T-helper 1 cell treated with Interleukin-12 subunit alpha and Interleukin-12 subunit beta and Interleukin-4 antibody, amounts not matched to agents 30 μg/mL and 1 μg/mL, for 36 hours (primary cell): Measurements from ENCODE around the gene IQCK.
A peak's percentile ranks its signal among the peaks of the same experiment; 100 is the strongest.
"Not testable (repeated sequence)": the region's sequence is repeated elsewhere in the genome, so short reads cannot be mapped to it uniquely, and the experiment has no call there.

Experiments used
- H3K27ac Mint-ChIP-seq: one replicate; pipeline ENCODE4 v1.8.0; 2021; ENCODE audit warnings: mild to moderate bottlenecking, mixed read lengths
- H3K27me3 Mint-ChIP-seq: one replicate; pipeline ENCODE4 v1.8.0; 2021; ENCODE audit warnings: low read depth, mixed read lengths
- H3K36me3 Mint-ChIP-seq: one replicate; pipeline ENCODE4 v1.8.0; 2021; ENCODE audit warnings: low read depth, mixed read lengths
- H3K4me1 Mint-ChIP-seq: one replicate; pipeline ENCODE4 v1.8.0; 2021; ENCODE audit warnings: low read depth, mixed read lengths
- H3K4me3 Mint-ChIP-seq: one replicate; pipeline ENCODE4 v1.8.0; 2021; ENCODE audit warnings: mild to moderate bottlenecking, moderate library complexity, mixed read lengths
- H3K9me3 Mint-ChIP-seq: one replicate; pipeline ENCODE4 v1.8.0; 2021; ENCODE audit warnings: mixed read lengths

Gene IQCK

DNA sequence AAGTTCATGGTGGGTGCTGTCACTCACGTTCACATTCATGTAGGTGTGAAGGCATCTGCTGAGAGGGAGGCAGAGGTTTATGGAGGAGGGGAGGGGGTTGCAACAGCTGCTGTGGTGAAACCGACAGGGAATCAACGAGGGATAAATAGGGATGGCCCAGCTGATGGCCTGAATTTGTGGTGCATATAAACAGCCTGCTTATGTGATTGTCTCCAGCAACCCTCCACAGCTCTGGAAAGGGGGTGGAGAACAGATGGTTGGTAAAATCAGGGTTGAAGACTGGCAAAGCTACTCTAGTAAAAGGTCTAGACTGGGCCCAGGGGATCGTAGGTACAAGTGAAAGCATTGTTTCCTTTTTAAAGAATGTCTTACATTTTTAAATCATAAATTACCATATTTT, 53.7 kb downstream of the IQCK start:
- no peaks in the 10 kb centered on the region for H3K36me3 Mint-ChIP-seq
- no peak overlapping the region for H3K4me3 Mint-ChIP-seq
- H3K9me3 Mint-ChIP-seq, result peaks cover 8% of the 10 kb centered on the region
- no peak overlapping the region for H3K27ac Mint-ChIP-seq
- no peaks in the 10 kb centered on the region for H3K4me1 Mint-ChIP-seq
- H3K27me3 Mint-ChIP-seq, result peaks cover 6% of the 10 kb centered on the region

DNA sequence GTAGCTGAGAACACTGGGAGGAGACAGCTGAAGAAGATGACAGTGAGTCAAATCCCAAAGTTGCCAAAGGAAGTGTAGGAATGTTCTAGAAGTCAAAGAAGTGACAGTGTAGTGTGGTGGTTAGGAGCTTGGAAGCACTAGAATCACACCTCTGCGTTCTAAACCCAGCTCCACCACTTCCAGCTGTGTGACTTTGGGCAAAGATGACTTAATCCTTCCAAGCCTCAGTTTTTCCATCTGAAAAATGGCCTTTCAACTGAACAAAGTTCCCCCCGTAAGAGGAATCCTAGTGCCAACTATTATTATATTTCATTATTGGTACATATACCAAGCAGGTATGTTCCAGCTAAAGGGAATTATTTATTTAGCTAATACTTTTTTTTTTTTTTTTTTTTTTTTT, 56.0 kb downstream of the IQCK start:
- H3K4me3 Mint-ChIP-seq, result no peak overlapping the region
- H3K27me3 Mint-ChIP-seq, result peaks cover 6% of the 10 kb centered on the region
- H3K4me1 Mint-ChIP-seq, result peaks cover 4% of the 10 kb centered on the region
- peaks cover 8% of the 10 kb centered on the region for H3K9me3 Mint-ChIP-seq
- H3K36me3 Mint-ChIP-seq, result no peaks in the 10 kb centered on the region
- no peak overlapping the region for H3K27ac Mint-ChIP-seq

DNA sequence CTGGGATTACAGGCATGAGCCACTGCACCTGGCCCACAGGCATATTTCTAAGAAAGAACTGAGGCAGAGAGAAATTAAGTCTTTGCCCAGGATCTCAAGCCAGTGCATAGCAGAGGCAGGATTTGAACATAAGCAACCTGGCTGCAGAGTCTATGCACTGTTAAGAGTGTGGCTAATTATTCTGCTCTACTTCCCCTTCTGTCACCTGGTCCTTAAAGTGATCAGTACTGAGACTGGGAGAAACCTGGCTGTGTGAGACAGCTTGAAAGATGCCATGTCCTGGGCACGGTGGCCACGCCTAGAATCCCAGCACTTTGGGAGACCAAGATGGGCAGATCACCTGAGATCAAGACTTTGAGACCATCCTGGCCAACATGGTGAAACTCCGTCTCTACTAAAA, 58.1 kb downstream of the IQCK start:
- H3K27ac Mint-ChIP-seq, result no peak overlapping the region

DNA sequence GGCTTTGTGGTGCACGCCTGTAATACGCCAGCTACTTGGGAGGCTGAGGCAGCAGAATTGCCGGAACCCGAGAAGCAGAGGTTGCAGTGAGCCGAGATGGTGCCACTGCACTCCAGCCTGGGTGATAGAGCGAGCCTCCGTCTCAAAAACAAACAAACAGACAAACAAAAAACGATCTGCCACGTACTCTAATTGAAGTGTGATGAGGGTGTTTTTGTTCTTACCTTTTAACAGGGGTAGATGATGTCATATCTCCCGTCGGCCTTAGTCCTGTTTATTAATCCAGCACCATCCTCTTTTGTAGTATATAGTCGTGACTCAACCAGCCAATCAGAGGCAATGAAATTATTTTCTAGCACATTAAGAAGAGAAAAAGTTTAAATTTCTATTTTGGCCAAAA, 58.5 kb downstream of the IQCK start:
- no peaks in the 10 kb centered on the region for H3K36me3 Mint-ChIP-seq

More for the DNA sequence above, 58.1 kb downstream of the IQCK start:
- Mint-ChIP-seq H3K4me1 (peaks cover 4% of the 10 kb centered on the region), H3K4me3 (no peak overlapping the region), H3K36me3 (no peaks in the 10 kb centered on the region), H3K9me3 (no peaks in the 10 kb centered on the region), H3K27me3 (no peaks in the 10 kb centered on the region)

DNA sequence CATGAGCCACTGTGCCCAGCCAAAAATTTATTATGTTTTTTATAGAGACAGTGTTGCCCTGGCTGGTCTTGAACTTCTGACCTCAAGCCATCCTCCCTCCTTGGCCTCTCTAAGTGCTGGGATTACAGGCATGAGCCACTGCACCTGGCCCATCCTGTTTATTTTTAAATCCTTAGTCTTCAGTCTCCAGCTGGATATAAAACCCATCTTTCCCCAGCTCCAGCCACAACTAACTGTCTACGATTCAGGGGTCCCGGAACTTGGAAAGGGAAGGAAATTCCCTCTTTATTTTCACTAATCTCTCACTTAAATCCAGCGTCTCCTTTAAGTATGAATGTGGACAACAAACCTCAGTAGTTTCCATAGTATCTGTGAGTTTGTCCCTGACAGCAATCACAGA, 62.2 kb downstream of the IQCK start:
- H3K36me3 Mint-ChIP-seq, result no peaks in the 10 kb centered on the region
- no peaks in the 10 kb centered on the region for H3K9me3 Mint-ChIP-seq
- H3K27ac Mint-ChIP-seq, result no peak overlapping the region
- peaks cover 4% of the 10 kb centered on the region for H3K4me1 Mint-ChIP-seq
- no peak overlapping the region for H3K4me3 Mint-ChIP-seq
- no peaks in the 10 kb centered on the region for H3K27me3 Mint-ChIP-seq

More for the DNA sequence above, 58.5 kb downstream of the IQCK start:
- H3K4me1 Mint-ChIP-seq, result peaks cover 4% of the 10 kb centered on the region
- H3K27ac Mint-ChIP-seq, result no peak overlapping the region
- H3K9me3 Mint-ChIP-seq, result no peaks in the 10 kb centered on the region
- no peaks in the 10 kb centered on the region for H3K27me3 Mint-ChIP-seq
- H3K4me3 Mint-ChIP-seq, result no peak overlapping the region

DNA sequence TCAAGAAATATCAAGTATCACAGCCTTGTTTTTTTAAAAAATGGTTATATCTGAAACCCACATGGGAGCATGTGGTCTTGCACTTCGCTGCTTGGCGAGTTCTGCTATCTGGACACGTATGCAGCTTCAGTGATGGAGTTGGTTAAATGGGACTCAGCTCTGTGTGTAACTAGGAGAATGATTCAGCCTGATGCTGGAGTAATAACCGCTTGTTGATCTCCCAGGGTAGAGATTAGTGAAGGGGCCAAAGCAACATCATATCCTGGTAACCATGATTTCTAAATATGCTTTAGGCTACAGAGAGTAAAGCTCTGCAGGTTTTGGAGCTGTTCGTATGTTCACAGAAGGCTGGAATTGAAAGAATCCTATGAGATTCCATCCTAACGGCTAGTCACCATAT, 63.2 kb downstream of the IQCK start:
- H3K9me3 Mint-ChIP-seq, result no peaks in the 10 kb centered on the region

DNA sequence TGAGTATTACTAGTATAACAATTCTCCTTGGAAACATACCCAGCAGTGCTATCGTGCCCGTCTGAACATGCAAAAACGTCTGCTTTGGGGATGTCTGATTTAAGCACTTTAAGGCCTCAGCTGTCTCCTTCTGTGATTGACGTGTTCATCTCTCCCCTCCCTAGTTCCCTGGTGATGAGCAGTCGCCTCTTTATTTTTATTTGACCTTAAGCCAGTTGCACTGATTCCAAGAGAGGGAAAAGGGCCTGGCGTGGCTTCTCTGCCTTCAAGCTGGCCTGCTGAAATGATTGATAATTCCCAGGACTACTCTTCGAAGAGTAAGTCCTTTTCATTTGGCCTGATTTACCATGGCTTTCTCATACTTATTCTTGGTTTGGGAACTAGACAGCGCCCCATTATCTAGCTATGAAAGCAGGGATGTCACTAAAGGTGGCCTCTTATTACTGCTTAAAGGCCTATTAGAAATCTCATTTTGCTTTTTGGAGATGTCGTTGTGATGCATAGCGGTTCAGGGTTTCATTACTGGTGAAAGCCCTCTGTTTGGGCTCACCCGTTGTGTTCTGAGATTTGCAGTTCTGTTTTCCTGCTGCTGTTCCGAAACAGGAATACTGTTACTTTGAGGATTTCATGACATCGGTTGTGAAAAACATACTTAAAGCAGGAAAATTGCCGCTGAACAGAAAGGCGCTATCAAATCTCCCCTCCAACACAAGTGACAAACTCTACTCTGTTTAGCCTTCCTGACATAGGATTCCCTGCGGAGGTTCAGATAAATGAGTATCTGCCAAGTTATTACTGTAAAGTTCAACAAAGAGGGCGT, 65.5 kb downstream of the IQCK start:
- Mint-ChIP-seq H3K27ac (no peak overlapping the region), H3K27me3 (no peaks in the 10 kb centered on the region), H3K36me3 (no peaks in the 10 kb centered on the region), H3K9me3 (no peaks in the 10 kb centered on the region), H3K4me1 (no peaks in the 10 kb centered on the region), H3K4me3 (no peak overlapping the region)

More for the DNA sequence above, 63.2 kb downstream of the IQCK start:
- Mint-ChIP-seq H3K27ac (no peak overlapping the region), H3K36me3 (no peaks in the 10 kb centered on the region), H3K4me3 (no peak overlapping the region), H3K27me3 (no peaks in the 10 kb centered on the region), H3K4me1 (peaks cover 4% of the 10 kb centered on the region)

DNA sequence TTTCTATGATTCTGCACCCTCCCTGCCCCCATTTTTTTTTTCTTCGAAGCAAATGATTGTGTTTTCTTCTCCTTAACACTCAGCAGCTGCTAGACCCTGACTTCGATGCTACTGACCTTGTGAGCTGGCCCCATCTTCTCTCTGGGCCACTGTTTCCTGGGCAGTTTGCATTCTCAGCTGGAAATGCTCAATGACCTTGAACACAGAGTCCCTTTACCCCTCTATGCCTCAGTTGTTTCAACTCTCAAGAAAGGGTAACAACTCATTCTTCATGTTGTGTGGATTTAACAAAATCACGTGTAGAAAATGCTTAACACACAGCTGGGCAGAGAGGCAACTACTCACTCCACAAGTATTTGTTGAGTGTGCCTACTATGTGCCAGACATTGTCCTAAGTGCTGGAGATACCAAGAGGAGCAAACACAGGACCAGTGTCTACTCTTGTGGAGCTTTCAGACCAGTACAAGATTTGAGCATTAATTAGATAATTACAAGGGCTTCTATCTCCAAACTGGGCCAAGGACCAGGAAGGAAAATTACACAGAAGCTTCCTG, 66.2 kb downstream of the IQCK start:
- no peak overlapping the region for H3K27ac Mint-ChIP-seq
- no peaks in the 10 kb centered on the region for H3K27me3 Mint-ChIP-seq
- no peaks in the 10 kb centered on the region for H3K36me3 Mint-ChIP-seq
- no peaks in the 10 kb centered on the region for H3K9me3 Mint-ChIP-seq
- H3K4me3 Mint-ChIP-seq, result no peak overlapping the region
- no peaks in the 10 kb centered on the region for H3K4me1 Mint-ChIP-seq

DNA sequence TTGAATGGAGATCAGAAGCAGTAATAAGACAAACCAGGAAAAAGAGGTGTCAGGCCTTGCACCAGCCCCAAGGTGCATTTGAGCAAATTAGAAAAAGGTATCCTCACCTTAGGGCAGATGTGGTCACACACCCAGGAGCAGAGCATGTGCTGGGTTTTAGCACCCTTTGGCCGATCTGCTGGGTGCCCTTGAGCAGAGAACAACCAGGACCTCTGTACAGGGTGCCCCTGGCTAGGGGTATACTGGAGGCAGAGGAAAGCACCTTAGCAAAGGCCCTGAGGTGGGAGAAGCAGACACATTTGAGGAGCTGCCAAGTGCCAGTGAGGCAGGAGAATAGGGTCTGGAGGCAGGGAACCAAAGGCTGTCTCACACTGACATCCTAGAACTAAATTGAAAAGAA, 67.0 kb downstream of the IQCK start:
- H3K4me3 Mint-ChIP-seq, result no peak overlapping the region
- no peaks in the 10 kb centered on the region for H3K36me3 Mint-ChIP-seq
- no peaks in the 10 kb centered on the region for H3K4me1 Mint-ChIP-seq
- no peaks in the 10 kb centered on the region for H3K27me3 Mint-ChIP-seq
- H3K27ac Mint-ChIP-seq, result no peak overlapping the region
- no peaks in the 10 kb centered on the region for H3K9me3 Mint-ChIP-seq

DNA sequence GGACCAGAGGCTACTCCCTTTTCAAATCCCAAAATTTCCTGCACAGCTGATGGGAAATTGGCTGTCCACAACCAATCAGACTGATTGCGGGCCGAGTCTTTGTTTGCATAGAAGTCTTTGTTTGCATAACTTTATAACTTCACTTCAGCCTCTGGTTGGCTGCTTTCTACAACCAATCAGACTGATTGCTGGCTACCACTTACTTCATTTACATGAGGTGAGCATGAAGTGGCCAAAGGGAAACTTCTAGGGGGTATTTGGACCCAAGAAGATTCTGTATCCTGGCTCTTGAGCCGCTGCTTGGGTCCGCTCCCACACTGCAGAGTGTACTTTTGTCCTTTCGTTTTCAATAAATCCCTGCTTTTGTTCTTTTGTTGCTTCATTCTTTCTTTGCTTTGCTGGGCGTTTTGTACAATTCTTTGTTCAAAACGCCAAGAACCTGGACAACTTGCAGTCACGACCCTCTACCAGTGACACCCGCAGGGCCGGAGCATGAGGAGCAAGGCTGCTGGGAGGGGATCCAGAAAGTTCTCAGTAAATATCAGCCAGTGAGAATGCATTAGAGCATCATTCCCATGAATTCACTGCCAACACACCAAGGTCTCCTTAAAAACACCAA, 67.5 kb downstream of the IQCK start:
- no peaks in the 10 kb centered on the region for H3K27me3 Mint-ChIP-seq
- H3K4me1 Mint-ChIP-seq, result no peaks in the 10 kb centered on the region
- no peaks in the 10 kb centered on the region for H3K36me3 Mint-ChIP-seq
- H3K9me3 Mint-ChIP-seq, result no peaks in the 10 kb centered on the region
- H3K4me3 Mint-ChIP-seq, result no peak overlapping the region
- H3K27ac Mint-ChIP-seq, result no peak overlapping the region

DNA sequence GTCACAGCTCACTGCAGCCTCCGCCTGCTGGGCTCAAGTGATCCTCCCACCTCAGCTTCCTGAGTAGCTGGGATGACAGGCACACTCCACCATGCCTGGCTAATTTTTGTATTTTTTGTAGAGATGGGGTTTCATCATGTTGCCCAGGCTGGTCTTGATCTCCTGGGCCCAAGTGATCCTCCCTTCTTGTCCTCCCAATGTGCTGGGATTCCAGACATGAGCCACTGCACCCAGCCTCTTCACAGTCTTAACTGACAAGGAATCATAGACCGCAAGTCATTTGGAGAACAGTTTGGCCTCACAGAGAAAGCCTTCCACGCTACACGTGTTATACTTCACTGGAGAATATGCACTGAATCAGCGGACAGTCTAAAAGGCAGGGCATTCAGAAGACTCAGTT, 83.3 kb downstream of the IQCK start:
- Mint-ChIP-seq H3K36me3 (peaks cover 11% of the 10 kb centered on the region), H3K9me3 (peaks cover 14% of the 10 kb centered on the region)
- H3K4me3 Mint-ChIP-seq, H3K4me1 Mint-ChIP-seq, H3K27ac Mint-ChIP-seq, H3K27me3 Mint-ChIP-seq: not testable (repeated sequence)

DNA sequence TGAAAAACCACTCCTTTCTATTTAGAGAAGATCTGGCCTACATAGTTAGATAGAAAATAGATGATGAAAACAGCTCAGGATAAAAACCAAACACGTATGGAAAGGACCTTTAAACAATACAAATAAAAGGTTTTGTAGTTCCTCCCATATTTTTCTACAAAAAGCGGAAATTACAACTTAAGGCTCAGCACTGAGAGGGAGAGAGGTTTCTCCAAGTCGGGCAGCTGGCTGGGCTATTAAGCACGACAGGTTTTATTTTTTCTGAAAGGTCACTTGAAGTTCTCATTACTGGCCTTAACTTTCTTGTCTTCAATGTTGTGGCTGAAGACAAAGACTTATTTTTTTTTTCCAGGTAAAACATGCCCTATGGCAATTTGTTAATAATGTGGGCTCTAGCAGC, 83.8 kb downstream of the IQCK start:
- not testable (repeated sequence) for H3K4me3 Mint-ChIP-seq, H3K27me3 Mint-ChIP-seq, H3K27ac Mint-ChIP-seq, H3K4me1 Mint-ChIP-seq
- H3K9me3 Mint-ChIP-seq, result peaks cover 16% of the 10 kb centered on the region
- peaks cover 12% of the 10 kb centered on the region for H3K36me3 Mint-ChIP-seq

DNA sequence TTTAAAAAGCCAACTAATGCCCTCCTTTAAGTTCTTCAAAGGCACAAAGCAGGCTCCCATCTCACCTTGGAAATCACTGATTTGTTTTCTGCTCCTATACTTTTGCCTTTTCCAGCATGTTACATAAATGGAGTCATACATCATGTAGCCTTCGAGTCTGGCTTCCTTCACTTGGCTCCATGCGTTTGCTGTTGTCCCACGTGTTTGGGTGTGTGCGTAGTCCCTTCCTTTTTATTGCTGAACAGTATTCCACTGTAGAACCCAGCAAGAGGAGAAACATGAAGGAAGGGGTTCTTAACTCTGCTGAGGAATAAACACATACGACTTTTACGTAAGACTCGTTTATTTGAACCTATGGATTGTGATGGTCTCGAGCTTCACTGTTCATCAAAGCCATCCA, 84.5 kb downstream of the IQCK start:
- Mint-ChIP-seq H3K27ac (no peak overlapping the region), H3K9me3 (peaks cover 22% of the 10 kb centered on the region), H3K4me1 (peaks cover 9% of the 10 kb centered on the region), H3K27me3 (no peaks in the 10 kb centered on the region), H3K4me3 (no peak overlapping the region), H3K36me3 (peaks cover 16% of the 10 kb centered on the region)

DNA sequence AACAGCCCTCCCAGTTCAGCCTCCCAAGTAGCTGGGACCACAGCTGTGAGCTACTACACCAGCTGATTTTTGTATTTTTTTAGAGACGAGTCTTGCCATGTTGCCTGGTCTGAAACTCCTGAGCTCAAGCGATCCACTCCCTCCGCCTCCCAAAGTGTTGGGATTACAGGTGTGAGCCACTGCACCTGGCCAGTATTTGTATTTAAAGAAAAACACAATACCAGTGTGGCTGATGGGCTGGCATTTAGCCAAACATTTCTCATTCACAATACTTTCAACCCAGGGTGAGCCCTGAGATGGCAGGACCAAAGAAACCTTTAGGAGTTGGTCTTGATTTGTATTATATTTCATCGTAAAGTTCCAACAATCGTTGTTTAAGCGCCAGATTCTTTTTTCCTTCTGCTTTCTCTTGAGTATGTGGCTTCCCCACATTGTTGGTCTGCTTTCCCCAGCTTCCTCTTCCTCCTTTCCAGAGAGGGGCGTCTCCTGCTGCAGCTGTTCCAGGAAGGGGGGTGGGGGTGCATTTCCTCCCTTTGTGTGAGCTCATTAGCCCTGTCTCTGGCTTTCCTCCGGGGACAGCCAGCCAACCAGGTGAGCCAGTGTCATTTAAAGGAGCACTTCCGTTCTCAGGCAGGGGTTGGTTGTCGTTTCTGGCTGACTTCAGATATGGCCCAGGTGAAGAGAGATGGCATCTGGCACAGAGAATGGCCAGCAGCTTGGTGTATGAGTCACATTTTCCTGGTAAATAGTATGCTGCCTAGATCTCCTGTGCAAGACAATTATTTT, 86.7 kb downstream of the IQCK start:
- H3K4me3 Mint-ChIP-seq, result peak overlapping the region; percentile 65
- H3K36me3 Mint-ChIP-seq, result peaks cover 16% of the 10 kb centered on the region
- no peaks in the 10 kb centered on the region for H3K27me3 Mint-ChIP-seq
- peak overlapping the region; percentile 82 for H3K27ac Mint-ChIP-seq
- H3K4me1 Mint-ChIP-seq, result peaks cover 16% of the 10 kb centered on the region
- peaks cover 22% of the 10 kb centered on the region for H3K9me3 Mint-ChIP-seq
